ENCODE measurements around the gene OSBPL7.
"Not testable (repeated sequence)": the region's sequence is repeated elsewhere in the genome, so short reads cannot be mapped to it uniquely, and the experiment has no call there.

OSBPL7 gene

DNA sequence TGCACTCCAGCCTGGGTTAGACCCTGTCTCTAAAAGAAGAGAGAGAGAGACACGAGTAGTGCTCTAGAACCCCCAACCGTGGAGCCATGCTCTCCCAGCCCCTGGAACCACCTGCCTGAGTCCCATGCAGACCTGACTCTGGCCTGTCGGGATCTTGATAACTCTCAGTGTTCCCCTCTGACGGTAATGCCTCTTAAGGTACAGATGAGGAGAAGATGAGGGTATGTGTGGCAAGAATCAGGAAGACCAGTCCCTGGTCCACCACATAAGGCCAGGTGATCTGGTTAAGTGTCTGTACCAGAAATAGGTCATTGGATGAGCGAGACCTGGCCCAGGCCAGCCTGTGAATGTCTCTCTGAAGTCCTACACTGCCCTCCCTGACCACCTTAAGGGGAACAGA lies 18.4 kb downstream of the OSBPL7 start:
- DNase-seq = no peak

DNA sequence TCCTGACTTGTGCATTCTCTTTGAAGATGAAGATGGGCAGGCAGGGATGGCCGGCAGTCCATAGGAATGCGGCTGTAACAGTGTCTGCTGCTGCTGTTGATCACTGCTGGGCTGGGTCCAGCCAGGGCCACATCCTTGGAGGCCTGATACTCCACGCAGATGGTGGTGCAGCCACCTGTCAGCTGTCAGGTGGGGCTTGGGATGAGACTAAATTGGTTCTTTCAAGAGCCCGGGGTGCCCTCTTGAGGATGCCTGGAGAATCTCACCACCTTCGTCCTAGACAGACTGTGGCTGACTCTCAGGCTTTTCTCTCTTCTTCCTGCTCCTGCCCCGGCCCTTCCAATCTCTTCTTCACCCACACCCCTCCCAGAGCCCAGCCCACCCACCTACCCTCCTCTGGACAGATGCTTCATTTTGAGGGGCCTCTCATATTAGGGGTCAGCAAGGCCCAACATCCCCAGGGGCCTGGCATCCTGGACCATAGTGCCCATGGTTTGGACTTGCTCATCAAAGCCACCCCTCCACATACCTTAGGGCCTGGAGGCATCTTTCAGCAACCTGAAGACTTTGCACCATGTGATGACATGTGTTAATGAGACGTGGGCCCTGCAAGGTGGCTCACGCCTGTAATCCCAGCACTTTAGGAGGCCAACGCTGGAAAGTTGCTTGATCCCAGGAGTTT lies 19.1 kb downstream of the OSBPL7 start:
- peak; percentile 68 for DNase-seq

DNA sequence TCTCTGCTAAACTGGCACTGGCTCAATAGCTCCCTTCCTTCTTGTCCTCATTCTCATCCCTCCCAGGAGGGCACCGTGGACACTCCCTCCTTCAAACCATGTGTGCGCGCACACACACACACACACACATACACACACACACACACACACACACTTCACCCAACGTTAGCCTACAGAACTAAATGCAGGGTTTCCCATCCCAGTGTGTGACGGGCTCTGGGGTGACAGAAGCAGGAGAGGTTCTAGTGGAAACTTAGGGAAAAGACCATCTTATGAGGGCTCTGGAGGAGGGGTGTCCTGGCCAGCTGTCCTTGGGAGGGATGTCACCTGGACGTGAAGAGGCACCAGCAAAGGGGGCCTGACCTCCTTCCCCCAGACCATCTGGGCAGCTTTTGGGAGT lies 19.7 kb downstream of the OSBPL7 start:
- DNase-seq = no peak

DNA sequence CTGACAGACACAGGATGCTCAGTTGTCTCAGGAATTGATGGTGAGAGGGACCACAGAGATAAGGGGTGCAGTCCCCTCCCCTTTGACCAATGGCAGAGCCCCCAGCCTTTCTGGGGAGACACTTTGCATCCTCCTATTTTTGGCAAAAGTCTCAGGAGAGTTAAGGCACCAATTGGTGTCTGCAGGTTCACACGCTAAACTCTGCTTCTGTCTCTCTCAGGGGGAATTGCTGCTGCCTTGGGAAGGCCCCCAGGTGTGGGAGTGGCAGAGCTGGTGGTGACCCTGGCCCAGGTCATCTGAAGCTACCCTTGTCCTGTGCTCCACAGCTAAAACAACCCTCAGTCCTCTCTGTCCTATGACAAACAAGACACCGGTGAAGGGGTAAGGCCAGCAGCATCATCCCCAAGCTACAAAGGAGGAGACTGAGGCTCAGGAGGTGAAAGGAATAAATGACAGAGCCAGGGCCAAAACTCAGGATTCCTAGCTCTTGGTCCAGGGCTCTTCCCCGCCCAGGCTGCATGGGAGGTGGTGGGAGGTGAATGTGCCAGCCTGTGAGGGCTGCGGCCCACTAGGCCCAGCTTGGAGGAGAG lies 20.3 kb downstream of the OSBPL7 start:
- DNase-seq = no peak

DNA sequence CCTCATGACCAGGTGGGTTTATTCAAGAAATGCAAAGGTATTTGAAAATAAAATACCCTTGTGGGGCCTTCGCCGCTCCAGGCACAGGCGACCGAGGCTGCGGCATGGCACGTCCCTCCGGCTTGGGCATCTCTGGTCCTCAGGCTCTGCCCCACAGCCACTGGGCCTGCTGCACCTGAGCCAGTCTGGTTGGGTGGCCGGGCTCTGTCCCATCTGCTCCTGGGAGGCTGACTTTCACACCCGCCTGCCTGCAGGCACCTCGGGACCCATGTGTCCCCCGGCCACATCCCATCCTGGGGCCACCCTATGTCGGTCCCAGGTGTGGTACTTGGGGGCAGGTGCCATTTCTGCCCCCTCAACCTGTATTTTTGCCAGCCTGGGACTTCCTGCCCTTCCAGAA lies 20.9 kb downstream of the OSBPL7 start:
- no peak for DNase-seq

DNA sequence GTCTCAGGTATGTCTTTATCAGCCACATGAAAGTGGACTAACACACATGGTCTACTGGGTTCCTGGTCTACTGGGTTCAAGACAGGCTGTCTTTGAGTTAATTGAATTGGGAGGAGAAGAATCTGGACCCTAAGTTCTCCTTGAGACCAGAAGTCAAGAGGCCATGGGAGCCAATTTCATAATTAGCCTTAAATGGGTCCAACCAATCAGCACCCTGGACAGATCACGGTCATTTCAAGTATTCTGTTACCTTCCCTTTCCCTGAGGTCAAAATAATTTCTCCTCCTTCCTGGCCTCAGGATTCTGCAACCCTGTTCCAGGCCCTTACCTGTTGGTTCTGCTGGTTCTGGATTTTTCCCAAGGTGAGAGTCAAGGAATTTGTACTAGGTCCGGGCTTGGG lies 23.8 kb downstream of the OSBPL7 start:
- no peak for DNase-seq

DNA sequence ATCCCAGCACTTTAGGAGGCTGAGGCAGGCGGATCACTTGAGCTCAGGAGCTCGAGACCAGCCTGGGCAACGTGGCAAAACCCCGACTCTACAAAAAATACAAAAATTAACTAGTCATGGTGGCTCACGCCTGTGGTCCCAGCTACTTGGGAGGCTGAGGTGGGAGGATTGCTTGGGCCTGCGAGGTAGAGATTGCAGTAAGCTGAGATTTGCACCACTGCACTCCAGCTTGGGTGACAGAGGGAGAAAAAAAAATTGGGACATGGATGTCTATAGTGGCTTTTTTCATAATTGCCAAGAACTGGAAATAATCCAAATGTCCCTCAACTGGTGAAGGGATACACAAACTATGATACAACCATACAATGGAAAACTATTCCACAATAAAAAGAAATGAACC lies 28.6 kb downstream of the OSBPL7 start:
- no peak for DNase-seq

DNA sequence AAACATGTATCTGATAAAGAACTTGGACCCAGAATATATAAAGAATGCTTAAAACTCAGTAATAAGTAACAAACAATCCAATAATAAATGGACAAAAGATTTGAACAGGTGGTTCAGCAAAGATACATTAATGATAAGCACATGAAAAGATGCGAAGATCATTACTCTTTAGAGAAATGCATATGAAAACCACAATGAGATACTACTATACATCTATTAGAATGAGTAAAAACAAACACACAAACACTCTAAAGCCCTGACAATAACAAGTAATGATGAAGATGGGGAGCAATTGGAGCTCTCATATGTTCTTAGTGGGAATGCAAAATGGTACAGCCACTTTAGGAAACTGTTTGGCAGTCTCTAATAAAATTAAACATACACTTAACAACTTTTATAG lies 29.1 kb downstream of the OSBPL7 start:
- DNase-seq = no peak

DNA sequence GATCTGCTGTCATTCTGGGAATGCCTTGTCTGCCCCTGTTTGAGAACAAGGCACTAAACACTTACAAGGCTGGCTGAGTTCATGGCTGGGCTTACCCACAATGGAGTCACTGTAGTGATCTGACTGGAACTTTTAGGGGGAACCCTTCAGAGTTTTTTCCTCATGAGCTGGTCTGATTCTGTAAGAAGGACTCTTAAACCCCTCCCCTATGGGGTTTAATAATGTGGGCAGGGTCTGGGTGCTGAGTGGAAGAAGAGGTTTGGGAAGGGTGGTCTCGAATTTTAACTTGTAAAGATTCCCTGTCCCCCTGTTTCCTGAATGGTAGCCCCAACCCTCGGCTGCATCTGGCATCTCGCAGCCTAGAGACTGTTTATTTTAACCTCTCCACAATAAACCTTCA lies 30.6 kb downstream of the OSBPL7 start:
- DNase-seq = no peak

DNA sequence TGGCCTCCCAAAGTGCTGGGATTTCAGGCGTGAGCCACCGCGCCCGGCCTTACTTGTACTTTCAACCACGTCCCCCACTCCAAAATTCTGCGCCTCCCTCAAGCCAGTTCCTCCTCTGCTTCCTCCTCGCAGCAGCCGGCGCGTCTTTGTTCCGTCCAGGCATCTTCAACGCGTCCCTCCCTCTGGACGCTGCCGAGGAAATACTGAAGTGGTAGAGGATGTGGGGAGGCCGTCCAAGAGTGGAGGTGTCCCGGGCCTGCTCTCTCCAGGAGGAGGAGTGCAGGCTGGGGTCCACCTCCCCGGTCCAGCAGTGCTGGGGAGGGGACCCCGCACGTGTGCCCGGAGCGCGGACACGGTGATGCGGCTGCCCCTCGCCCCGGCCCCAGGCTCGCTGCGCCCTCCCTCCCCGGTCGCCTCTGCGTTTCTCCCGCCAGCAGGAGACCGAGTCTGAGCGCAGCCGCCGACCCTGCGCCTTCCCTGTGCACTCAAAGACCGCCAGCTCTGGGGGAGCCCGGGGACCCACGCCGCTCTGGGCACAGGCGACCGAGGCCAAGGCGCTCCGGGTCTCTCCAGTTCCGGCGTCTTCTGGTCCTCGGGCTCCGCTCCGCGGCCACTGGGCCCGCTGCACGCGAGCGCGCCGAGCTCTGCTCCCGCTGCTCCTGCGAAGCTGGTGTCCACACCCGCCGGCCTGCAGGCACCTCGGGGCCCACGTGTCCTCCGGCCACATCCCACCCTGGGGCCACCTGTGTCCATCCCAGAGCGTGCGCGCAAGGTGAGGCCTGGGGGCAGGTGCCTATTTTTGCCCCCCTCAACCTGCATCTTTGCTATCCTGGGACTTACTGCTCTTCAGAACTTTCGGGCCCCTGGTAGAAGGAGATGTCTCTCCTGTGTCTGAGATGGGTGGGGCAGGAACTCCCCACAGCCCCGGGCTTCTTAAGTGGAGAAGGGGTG lies 31.7 kb downstream of the OSBPL7 start:
- peak; percentile 46 for DNase-seq

DNA sequence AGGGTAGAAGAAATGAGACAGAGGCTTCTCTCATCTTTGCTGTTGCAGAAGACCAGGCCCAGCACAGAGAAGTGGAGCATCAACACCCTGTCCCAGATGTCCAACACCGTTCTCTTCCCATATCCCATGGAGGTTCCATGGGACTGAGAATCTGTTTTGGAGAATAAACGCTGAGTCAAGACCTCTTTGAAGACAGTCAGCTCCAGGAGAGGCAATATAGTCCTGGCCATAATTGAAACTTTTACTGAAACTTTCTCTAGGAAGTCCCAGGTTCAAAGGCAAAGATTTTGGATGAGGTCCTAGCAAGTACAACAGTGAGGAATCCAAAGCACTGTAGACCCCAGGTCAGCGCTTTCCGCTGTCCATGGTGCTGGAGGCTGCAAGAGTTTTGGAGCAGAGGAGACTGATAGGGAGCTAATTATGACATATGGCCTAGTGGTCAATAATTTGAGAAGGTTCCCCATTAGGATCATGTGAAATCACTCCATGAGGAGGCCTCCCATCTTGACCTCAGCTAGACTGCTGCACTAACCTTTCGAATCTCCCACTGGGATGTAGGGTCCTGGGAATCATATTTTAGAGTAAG lies 36.0 kb downstream of the OSBPL7 start:
- DNase-seq = peak; percentile 14

DNA sequence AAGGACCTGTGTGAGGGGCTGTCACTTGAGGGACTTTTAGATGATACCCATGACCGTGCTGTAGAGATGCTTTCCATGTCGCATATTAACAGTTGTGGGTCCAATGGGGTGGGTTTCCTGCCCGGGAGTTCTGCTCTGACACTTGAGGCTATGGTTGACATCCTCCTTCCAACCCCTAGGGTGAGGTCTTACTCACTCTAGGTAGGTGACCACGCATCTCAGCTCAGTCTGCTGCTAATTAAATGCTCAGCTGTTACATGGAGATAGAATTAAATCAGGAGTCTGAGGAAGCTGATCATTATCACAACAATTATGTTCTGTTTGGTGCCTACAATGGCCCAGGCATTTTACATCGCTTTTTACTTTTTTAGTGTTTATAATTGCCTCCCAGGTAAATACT lies 40.2 kb downstream of the OSBPL7 start:
- no peak for DNase-seq

DNA sequence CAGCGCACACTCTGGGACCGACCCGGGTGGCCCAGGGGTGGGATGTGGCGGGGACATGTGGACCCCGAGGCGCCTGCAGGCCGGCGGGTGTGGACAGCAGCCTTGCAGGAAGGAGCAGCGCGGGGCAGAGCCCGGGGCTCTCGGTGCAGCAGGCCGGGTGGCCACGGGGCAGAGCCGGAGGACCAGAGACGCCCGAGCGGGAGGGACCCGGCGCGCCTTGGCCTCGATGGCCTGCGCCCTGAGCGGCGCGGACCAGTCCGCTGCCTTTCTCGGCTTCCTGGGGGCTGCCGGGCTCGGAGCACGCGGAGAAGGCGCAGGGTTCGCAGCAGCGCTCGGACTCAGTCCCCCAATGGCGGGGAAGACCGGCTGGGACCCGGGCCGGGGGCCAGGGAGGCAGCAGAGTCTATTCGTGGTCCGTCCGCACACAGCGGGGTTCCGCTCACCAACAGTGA lies 43.4 kb downstream of the OSBPL7 start:
- no peak for DNase-seq

DNA sequence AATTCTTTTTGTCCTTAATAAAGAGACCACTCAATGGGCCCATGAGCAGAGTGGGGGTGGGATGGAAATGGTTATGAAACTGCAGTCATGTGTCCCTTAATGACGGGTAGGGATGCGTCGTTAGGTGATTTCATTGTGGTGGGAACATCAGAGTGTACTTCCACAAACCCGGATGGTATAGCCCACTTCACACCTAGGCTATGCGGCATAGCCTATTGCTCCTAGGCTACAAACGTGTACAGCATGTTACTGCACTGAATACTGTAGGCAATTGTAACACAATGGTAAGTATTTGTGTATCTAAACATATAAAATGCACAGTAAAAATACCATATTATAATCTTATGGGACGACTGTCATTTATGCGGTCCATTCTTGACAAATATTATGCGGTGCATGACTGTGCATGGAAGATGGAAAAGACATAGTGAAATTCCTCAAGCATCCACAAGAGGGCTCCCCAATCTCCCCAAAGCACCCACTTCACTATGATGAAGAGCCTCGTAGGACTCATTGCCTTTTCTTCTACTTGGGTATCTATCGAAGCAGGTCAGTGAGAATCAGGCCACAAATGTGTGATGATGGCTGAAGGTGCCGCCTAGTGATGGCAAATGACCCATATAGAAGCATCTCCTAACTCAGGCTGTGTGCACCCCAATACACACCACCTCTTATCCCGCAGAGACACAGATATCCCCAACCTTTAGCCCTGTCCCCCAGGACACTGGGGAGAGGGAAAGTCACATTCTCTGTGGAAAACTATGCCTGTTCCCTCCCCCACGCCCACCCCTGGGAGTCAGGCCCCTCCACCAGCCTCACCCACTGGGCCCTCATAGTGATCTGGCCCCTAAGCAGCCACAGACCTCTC lies 45.0 kb downstream of the OSBPL7 start:
- DNase-seq = peak; percentile 49

DNA sequence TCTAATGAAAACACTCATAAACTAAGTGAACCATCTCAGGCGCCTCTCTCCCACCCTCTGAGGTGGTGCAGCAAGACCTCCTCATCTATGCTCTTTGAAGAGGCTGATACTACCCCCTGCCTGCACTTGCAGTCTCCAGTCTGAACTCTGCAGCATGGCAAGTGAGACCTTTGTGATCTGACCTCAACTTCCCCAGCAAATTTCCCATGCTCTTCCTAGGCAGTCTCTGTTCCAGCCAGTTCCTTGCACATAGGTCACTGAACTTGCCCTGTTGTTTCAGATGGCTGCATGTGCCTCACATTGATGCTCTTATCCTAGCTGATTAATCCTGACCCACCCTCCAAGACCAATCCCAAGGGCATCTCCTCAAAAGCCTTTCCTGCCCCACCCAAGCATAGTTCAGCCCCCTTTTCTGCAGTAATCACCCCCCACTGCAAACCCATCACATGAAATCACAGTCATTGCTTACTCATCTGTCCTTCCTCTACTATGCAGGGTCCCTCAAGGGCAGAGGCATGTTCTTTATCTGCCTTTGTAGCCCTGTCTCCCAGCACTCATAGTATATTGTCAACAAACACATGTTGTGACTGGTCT lies 46.5 kb downstream of the OSBPL7 start:
- no peak for DNase-seq

DNA sequence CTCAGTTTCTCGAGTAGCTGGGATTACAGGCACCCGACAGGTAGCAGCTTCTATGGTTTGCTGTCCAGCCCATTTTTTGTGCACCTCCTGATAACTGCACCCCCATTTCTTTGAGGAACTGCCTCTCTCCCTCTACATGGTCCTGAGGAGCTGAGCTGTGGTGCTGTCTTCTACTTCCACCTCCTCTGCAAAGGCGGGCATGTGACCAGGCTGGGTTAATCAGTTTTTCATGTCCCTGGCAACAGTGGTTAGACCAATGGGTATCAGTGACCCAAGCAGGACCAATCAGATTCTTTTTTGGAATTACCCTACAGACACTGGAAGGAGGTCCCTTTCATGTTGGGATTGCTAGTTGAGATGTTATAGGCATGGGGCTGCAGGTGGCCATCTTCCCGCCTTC lies 47.3 kb downstream of the OSBPL7 start:
- DNase-seq = no peak

DNA sequence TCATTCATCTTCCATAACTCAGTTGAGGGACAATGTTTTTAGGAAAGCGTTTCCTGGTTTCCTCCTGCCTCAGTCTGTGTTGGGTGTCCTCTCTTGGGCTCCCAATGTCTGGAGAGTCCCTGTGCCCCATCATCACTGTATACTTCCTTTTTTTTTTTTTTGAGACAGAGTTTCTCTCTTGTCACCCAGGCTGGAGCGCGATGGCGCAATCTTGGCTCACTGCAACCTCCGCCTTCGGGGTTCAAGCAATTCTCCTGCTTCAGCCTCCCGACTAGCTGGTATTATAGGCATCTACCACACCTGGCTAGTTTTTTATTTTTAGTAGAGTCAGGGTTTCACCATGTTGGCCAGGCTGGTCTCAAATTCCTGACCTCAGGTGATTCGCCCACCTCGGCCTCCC lies 47.9 kb downstream of the OSBPL7 start:
- not testable (repeated sequence) for DNase-seq

DNA sequence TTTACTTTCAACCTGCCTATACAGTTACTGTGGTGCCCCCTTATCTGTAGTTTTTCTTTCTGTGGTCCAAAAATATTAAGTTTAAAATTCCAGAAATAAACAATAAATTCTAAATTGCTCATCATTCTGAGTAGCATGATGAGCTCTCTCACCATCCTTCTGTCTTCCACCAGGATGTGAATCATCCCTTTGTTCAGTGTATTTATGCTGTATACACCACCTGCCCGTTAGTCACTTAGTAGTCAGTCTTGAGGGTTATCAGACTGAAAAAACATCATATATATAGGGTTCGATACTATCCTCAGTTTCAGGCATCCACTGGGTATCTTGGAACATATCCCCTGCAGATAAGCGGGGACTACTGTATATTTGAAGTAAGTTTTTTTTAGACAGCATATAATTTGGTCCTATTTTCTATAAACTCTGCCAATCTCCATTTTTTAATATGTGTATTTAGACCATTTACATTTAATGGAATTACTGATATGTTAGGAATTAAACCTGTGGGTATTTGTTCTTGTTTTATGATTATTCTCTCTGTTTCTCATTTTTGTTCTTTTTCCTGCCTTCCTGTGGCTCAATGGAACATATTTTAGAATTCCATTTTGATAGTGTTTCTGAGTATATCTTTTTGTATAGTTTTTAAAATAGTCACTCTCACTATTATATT lies 57.5 kb downstream of the OSBPL7 start:
- DNase-seq = no peak

DNA sequence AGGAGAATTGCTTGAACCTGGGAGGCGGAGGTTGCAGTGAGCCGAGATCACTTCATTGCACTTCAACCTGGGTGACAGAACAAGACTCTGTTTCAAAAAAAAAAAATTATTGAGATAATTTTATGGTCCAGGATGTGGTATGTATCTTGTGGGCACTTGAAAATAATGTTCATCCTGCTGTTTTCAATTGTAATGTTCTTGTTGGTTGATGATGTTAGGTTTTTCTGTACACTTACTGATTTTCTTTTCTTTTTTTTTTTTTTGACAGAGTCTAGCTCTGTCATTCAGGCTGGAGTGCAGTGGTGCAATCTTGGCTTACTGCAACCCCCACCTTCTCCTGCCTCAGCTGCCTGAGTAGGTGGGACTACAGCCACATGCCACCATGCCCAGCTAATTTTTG lies 58.9 kb downstream of the OSBPL7 start:
- no peak for DNase-seq

DNA sequence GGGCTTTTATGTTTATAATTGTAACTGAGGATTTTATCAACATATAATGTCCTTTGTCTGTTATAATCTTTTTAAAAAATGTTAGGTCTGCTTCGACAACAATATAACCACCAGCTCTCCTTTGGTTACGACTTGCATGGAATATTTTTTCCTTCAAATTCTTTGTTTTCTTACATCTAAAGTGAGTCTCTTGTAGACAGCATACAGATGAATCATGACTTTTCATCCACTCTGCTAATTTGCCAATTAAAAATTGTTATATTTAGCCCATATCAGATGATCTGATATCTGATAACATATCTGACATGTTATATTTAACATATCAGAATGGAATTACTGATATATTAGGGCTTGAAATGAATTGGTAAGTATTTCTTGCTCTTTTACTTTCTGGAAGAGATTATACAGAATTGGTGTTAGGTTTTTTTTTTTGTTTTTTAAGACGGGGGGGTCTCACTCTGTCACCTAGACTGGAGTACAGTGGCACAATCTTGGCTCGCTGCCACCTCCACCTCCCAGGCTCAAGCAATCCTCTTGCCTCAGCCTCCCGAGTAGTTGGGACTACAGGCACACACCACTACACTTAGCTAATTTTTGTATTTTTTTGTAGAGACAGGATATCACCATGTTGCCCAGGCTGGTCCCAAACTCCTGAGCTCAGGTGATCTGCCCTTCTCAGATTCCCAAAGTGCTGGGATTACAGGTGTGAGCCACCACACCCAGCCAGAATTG lies 61.0 kb downstream of the OSBPL7 start:
- no peak for DNase-seq

DNA sequence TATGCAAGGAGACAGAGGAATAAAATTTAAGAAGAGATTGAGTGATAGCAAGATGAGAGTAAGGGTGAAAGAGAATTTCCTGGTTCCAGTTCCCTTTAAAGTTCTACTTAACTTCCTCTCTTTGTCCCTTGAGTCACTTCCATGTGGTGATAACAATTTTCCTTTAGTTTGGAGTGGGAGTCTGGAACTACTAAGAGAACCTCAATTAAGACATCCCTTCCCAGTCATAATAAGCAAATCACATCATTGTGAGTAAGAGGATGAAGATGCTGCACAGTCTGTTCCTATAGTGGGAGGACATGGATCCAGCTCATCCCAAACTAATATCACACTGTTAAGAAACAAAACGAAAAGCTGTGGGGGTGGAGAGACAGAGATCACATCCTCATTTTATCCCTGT lies 64.2 kb downstream of the OSBPL7 start:
- no peak for DNase-seq
